GM10248 (cell line): ENCODE results near the gene TRAF3.
A peak's percentile ranks its signal among the peaks of the same experiment; 100 is the strongest.

Source experiments
- CTCF ChIA-PET: fragments of 300-600 bp; sonication (Branson Sonifier 250); formaldehyde crosslinking; extraction: SDS; loops from one replicate; lab custom pipeline; 2021; ENCODE audit warnings: antibody characterized with exemption; lab: Yijun Ruan, JAX
- POLR2A ChIA-PET: fragments of 350-650 bp; sonication (Branson Sonifier 250); formaldehyde crosslinking; extraction: SDS; loops from one replicate; lab custom pipeline; 2020; ENCODE audit warnings: antibody characterized with exemption; lab: Yijun Ruan, JAX
- DNase-seq: peaks from one replicate; pipeline ENCODE4 v3.0.0; 2012; ENCODE audit errors: extremely low spot score
- CTCF ChIP-seq: IDR thresholded peaks from 2 replicates; pipeline ENCODE4 v1.5.1; 2012; ENCODE audit warnings: mild to moderate bottlenecking, low read depth; ENCODE audit errors: extremely low read depth, missing control alignments, control extremely low read depth

The TRAF3 gene

DNA sequence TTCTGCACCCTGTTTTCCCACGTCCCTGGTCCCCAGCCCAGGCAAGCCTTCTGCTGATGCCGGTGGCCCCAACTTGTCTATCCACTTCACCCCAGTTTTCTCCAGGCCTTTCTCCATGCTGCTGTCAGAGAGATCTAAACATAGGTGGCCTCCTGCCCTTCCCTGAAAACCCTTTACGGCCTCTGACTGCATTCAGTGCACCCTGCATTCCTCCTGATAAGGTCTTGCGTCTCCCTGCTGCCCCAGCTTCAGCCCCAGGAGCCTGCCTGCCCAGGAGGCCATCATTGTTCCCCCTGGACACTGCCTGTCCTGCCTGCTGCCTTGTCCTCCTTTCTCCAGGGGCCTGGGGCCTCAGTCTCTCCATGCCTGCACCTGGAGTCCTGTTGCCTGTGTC is 29.8 kb downstream of the TRAF3 start:
- no peak for TF ChIP-seq CTCF
- DNase-seq: no peak
- ChIA-PET CTCF (interaction anchor here (2.3 to 2.8 kb wide), 4 partner anchors 11 to 112 kb away, joined by 6 to 14 read pairs (median 8); no protein-coding TSS in a partner anchor), POLR2A (interaction anchor here (1.5 kb wide), 1 partner anchor 12 kb away, joined by 6 read pairs; no protein-coding TSS in a partner anchor)

- ChIA-PET CTCF (interaction anchor here (0.8 to 2.0 kb wide), 5 partner anchors 10 to 115 kb away, joined by 3 to 6 read pairs (median 6); no protein-coding TSS in a partner anchor), POLR2A (interaction anchor here (0.7 kb wide), 1 partner anchor 12 kb away, joined by 3 read pairs; no protein-coding TSS in a partner anchor)
- DNase-seq: no peak
- no peak for TF ChIP-seq CTCF
Measured at GRCh38 chr14:102809870-102810269, 32.6 kb downstream of the TRAF3 start.

DNA sequence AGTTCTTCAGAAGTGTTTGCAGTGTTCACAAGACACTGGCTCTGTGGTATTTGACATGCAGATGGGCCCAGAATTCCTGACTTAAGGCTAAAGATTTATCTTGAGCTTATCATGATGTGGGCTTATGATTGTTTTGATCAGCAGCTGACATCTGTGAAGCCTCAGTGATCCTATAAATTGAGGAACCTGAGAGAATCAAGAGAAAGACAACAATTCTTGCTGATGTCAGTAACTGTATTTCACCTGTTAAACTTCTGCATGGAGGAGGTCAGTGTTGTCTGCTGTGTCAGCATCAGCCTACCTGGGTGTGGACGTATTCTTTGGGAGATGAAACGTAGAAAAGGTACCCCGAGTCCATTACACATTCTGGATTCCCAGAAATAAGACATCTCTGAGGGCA is 33.3 kb downstream of the TRAF3 start:
- DNase-seq: no peak
- TF ChIP-seq CTCF: no peak
- ChIA-PET CTCF (interaction anchor here (0.8 to 2.0 kb wide), 4 partner anchors 12 to 116 kb away, joined by 3 to 6 read pairs (median 4); no protein-coding TSS in a partner anchor), POLR2A (no interaction called here)

DNA sequence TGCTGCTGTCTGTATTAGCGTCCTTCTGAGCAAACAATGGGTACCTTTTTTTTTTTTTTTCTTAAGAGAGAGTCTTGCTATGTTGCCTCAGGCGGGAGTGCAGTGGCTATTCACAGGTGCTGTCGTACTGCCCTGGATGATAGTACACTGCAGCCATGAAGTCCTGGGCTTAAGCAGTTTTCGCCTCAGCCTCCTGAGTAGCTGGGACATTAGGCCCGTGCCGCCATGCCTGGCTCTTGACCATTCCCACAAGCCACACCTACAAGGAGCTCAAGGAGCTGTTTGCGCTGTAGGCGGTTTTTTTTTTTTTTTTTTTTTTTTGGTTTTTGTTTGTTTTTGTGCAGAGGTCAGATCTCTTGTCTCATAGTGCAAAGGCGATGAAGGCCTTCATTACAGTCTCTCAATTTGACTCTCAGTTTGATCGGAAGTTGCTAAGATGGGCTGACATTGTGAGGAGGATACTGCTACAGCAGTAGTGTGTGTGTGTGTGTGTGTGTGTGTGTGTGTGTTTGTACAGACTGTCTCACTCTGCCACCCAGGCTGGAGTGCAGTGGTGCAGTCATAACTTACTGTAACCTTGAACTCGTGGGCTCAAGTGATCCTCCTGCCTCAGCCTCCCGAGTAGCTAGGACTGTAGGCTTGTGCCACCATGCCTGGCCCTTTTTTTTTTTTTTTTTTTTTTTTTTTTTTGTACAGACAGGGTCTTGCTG is 34.2 kb downstream of the TRAF3 start:
- no peak for TF ChIP-seq CTCF
- DNase-seq: peak; percentile 8
- ChIA-PET POLR2A (interaction anchor here (0.6 kb wide), 1 partner anchor 18 kb away, joined by 6 read pairs; no protein-coding TSS in a partner anchor), CTCF (interaction anchor here (0.9 to 2.0 kb wide), 6 partner anchors 10 to 116 kb away, joined by 3 to 6 read pairs (median 4); no protein-coding TSS in a partner anchor)

DNA sequence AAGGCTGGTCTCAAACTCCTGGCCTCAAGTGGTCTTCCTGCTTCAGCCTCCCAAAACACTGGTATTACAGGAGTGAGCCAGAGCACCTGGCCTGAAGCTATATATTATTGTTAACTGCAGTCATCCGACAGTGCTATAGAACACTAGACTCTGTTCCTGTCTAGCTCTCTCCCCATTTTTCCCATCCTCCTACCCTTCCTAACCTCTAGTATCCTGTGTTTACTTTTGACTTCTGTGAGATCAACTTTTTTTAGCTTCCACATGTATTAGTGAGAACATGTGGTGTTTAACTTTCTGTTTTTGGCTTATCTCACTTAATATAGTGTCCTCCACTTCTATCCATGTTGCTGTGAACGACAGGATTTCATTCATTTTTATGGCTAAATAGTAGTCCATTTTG is 34.7 kb downstream of the TRAF3 start:
- ChIA-PET POLR2A (no interaction called here), CTCF (interaction anchor here (0.9 to 2.0 kb wide), 5 partner anchors 10 to 117 kb away, joined by 3 to 6 read pairs (median 4); no protein-coding TSS in a partner anchor)
- TF ChIP-seq CTCF: no peak
- DNase-seq: no peak

DNA sequence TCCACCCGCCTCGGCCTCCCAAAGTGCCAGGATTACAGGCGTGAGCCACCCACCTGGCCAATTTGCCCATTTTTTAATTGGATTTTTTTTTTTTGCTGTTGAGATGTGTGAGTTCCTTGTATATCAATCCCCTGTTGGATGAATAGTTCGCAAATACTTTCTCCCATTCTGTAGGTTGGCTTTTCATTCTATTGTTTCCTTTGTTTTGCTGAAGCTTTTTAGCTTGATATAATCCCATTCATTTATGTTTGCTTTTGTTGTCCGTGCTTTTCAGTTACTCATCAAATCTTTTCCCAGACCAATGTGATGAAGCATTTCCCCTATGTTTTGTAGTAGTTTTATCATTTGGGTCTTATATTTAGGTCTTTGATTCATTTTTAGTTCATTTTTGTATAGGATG is 36.4 kb downstream of the TRAF3 start:
- no peak for DNase-seq
- CTCF ChIA-PET: interaction anchor here (1.1 to 1.6 kb wide), 2 partner anchors 119 to 120 kb away, joined by 3 to 4 read pairs; no protein-coding TSS in a partner anchor
- no peak for TF ChIP-seq CTCF
- POLR2A ChIA-PET: no interaction called here
